ENCODE measurements around the gene DCLK2. TPM values are rescaled to one million over a fixed set of nuclear protein-coding genes. Genes with fewer than 3 reads are reported as not detected.

The DCLK2 gene
- total RNA-seq, 3 donors from 2014 or later = 3.0 to 11.8 (median 4.3) TPM

DNA sequence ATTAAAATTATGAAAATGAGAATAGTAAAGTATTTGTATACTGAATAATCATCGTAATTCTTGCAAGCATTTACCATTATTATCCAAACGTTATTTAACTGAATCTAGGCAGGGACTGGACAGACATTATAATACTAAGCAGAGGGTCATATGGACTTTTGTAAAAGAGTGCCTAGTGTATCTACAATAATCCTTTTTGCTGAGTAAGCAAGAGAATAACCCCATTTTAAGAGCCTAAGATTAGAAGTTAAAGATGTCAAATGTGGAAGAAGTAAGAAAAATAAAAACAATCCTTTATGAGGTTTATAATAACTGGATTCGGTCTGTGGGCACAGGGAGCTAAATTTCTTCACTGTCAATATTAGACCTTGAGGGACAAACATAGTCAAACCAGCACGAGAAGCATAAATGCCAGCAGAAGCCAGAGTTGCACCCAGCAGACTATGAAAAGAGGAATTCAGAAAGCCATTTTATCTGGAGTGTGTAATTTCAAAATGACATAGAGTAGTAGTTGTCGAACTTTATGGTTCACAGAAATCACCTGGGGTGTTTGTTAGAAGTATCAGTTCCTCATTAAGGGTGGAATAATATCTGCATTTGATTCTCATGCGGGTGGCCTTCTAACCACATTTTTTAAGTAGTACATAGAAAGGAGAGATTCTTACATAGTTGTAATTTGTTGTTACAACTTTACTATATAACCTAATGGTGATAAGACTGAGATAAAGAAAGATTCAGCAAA is 39.7 kb upstream of the DCLK2 start:
- Histone ChIP-seq H3K36me3 (ENCODE audit: low read depth) (no peaks in the 10 kb centered on the region), H3K9me3 (no peaks in the 10 kb centered on the region), H3K4me3 (no peak overlapping the region), H3K4me1 (ENCODE audit: low read depth) (no peaks in the 10 kb centered on the region)
- TF ChIP-seq, protein P1, sequence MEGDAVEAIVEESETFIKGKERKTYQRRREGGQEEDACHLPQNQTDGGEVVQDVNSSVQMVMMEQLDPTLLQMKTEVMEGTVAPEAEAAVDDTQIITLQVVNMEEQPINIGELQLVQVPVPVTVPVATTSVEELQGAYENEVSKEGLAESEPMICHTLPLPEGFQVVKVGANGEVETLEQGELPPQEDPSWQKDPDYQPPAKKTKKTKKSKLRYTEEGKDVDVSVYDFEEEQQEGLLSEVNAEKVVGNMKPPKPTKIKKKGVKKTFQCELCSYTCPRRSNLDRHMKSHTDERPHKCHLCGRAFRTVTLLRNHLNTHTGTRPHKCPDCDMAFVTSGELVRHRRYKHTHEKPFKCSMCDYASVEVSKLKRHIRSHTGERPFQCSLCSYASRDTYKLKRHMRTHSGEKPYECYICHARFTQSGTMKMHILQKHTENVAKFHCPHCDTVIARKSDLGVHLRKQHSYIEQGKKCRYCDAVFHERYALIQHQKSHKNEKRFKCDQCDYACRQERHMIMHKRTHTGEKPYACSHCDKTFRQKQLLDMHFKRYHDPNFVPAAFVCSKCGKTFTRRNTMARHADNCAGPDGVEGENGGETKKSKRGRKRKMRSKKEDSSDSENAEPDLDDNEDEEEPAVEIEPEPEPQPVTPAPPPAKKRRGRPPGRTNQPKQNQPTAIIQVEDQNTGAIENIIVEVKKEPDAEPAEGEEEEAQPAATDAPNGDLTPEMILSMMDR (IDR thresholded peaks at IDR 0.05) = no peak
- DNase-seq = no peak
- intact Hi-C loops (cut with DNase I, micrococcal nuclease) = no loop called here
- no peak for ATAC-seq

DNA sequence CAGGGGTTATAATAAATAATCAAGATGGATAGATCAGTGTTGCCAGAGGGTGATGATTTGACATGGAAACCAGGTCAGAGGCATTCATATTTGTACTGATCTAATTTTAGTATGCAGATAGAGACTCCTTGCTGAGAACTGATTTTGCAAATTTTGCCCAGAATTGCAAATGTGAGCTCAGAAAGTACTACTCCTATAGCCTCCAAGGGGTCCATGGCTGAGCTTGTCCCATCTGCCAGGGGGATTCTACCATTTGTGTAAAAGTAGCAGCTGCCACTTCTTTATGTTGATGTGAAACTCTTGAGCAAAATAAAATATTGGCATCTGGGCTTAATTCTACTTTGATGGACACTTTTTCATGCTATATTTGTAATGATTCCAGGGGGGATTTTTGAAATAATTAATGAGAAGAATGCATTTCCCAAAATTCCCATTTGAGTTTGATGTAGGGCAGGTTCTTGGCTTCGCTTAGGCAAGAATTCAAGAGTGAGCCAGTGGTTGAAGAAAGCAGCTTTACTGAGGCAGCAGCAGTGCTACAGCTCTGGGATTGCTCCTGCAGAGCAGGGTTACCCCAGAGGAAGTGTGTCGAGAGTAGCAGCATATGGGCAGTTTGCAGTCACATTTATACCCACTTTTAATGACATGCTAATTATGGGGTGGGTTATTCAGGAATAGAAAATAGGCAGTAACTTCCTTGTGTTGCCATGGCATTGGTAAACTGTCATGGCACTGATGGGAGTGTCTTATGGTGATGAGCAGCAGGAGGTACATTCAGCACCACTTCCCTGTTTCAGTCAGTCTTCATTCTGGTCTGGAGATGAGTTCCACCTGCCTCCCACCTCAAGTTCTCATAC is 38.7 kb upstream of the DCLK2 start:
- Histone ChIP-seq H3K4me1 (ENCODE audit: low read depth) (no peaks in the 10 kb centered on the region), H3K9me3 (no peaks in the 10 kb centered on the region), H3K4me3 (no peak overlapping the region), H3K36me3 (ENCODE audit: low read depth) (no peaks in the 10 kb centered on the region)
- DNase-seq (no peak), ATAC-seq (peak; percentile 70)
- intact Hi-C loops (cut with DNase I, micrococcal nuclease) = no loop called here
- TF ChIP-seq, protein P1 (IDR thresholded peaks at IDR 0.05) = no peak

DNA sequence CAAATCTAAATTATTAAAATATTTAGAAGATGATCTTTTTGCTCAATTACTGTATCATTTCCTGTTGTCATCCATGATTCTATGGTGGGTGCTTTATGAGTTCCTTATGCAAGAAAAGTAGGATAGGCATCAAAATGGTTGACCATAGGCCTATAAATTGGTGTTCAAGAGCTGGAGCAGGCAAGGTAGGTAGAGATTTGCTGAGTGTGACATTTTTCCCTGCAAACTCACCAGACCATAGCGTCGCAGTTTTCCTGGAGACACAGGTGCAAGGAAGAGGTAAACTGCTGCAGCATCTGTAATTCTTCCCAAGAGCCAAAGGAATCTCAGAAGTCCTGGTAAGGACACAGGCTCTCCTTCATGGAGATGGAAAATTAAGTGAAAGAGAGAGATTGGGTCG is 33.7 kb upstream of the DCLK2 start:
- intact Hi-C loops (cut with DNase I, micrococcal nuclease) = no loop called here
- TF ChIP-seq, protein P1 (IDR thresholded peaks at IDR 0.05) = no peak
- Histone ChIP-seq H3K4me1 (ENCODE audit: low read depth) (no peaks in the 10 kb centered on the region), H3K36me3 (ENCODE audit: low read depth) (no peaks in the 10 kb centered on the region), H3K4me3 (no peak overlapping the region), H3K9me3 (no peaks in the 10 kb centered on the region)
- ATAC-seq = no peak
- DNase-seq = no peak

DNA sequence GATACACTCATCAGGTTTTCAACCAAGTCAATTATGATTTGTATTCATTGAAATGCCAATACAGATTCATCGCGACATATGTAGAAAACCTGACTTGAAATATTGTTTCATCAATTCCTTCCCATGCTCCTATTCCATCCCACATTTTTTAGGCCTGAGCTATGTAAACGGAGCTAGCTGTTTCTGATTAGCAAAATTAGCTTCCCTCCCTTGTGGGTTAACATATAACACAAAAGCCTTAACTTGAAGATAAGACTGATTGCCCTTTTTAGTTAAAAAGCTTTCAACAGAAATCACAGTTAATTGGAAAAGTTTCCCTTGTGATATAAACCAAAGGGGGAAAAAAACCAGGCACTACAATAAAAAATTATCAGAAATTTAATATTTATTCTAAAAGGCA is 32.8 kb upstream of the DCLK2 start:
- no peak overlapping the region for H3K4me3 ChIP-seq
- H3K4me1 ChIP-seq (ENCODE audit: low read depth) = no peaks in the 10 kb centered on the region
- intact Hi-C loops (cut with DNase I, micrococcal nuclease) = no loop called here
- ATAC-seq (no peak), DNase-seq (no peak)
- no peaks in the 10 kb centered on the region for H3K9me3 ChIP-seq
- H3K36me3 ChIP-seq (ENCODE audit: low read depth) = no peaks in the 10 kb centered on the region
- TF ChIP-seq, protein P1 (IDR thresholded peaks at IDR 0.05) = no peak

DNA sequence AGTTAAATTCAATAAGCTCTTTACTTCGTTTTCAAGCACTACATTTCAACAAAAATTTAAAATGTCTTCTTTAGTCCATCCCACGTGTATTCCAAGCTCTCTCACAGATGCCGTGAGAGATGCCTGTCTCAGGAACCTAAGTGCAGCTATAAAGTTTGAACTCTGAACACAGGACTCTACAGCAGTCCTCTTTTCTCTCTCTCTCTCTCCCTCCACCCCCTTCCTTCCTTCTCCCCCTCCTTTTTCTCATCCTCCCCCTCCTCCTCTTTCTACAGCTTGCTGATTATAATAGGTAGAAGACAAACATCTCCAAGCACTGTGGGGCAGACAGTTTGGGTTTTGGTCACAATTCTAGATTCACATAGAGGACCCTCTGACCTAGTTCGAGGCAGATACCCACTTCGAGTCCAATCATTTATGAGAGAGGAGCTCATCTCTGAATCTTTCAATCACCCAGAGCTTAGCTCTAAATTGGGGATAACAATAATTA is 31.5 kb upstream of the DCLK2 start:
- TF ChIP-seq, protein P1 (IDR thresholded peaks at IDR 0.05) = no peak
- no peak for DNase-seq
- no peaks in the 10 kb centered on the region for H3K4me1 ChIP-seq (ENCODE audit: low read depth)
- H3K9me3 ChIP-seq = no peaks in the 10 kb centered on the region
- no peak for ATAC-seq
- intact Hi-C loops (cut with DNase I, micrococcal nuclease) = no loop called here
- no peaks in the 10 kb centered on the region for H3K36me3 ChIP-seq (ENCODE audit: low read depth)
- H3K4me3 ChIP-seq = no peak overlapping the region

Measured in mucosa of descending colon (tissue), 3 donors.